Fibroblast of the conjunctiva (primary cell): ENCODE data around the gene OXLD1.

Experiments used
- DNase-seq: peaks from one replicate; pipeline ENCODE4 v3.0.0-alpha.2; 2010; ENCODE audit warnings: low read depth

OXLD1 gene

DNA sequence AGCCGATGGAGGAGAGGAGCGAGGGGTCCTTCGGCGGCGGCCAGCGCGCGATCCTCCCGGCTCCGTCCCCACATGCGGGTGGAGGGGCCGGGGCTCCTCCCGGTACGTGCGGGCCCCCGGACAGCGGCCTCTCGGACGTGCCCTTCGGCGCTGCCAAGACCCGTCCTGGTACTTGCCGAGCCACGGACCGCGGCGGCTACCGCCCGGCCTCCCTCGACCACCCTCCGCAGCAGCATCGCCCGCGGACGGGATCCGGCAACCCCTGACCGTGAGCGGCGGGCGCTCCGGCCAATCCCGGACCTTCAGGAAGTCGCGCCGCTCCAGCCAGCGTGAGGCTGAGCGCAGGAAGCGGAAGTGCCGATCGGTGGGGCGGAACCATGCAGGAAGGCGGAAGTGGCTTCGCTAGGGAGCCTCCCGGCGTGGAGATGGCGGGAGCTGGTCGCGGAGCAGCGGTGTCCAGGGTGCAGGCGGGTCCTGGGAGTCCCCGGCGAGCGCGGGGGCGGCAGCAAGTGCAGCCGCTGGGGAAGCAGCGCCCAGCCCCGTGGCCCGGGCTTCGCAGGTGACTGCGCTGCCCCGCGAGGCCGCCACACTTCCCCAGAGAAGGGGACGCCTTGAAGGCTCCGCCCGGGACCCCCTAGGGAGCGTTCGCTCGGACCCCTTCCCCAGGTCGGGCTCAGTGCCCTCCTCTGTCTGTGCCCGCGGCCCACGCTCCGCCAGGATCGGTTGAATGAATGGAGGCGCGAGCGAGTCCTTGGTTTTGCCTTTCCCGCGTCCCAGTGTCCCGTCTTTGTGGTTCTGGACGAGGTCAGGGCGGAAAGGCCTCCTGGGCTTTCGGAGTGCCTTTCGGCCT, at the start of gene OXLD1, which contains the start of gene CCDC137:
Gene OXLD1, minus strand, starts transcription at position 264 of the 850 bp plus-strand sequence. Its CDS starts 28 bp downstream, at position 236.
Gene CCDC137, plus strand, starts transcription at position 396 of the 850 bp plus-strand sequence. Its CDS starts 30 bp downstream, at position 426.
- peak; percentile 92 for DNase-seq

DNA sequence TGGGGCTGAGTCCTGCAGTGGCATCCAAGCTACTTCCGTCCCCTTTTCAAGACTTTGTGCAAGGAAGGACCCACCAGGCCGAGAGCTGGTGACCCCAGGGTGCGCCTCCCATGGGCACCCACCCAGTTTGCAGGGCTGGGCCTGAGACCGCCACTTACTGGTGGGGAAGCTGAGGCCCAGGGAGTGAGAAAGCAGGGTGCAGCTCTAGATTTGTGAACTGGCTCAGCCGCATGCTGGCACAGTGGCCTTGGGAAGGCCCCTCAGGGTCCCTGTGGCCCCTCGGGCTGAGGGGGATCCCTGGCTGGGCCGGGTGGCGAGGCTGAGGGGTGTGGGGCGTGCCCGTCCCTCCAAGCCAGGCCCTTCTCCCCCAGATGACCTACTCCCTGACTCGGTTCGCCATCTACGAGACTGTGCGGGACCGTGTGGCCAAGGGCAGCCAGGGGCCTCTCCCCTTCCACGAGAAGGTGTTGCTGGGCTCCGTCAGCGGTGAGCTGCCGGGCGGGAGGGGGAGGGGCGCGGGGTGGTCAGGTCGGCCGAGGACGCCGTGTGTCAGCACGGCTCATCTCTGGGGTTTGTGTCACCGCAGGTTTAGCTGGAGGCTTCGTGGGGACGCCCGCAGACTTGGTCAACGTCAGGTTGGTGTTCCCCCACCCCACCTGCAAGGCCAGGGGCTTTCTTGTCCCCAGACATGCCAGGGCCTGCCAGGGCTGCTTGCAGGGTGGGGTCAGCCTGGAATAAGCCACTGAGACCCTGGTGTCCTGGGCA, 48.9 kb upstream of the OXLD1 start:
- no peak for DNase-seq

DNA sequence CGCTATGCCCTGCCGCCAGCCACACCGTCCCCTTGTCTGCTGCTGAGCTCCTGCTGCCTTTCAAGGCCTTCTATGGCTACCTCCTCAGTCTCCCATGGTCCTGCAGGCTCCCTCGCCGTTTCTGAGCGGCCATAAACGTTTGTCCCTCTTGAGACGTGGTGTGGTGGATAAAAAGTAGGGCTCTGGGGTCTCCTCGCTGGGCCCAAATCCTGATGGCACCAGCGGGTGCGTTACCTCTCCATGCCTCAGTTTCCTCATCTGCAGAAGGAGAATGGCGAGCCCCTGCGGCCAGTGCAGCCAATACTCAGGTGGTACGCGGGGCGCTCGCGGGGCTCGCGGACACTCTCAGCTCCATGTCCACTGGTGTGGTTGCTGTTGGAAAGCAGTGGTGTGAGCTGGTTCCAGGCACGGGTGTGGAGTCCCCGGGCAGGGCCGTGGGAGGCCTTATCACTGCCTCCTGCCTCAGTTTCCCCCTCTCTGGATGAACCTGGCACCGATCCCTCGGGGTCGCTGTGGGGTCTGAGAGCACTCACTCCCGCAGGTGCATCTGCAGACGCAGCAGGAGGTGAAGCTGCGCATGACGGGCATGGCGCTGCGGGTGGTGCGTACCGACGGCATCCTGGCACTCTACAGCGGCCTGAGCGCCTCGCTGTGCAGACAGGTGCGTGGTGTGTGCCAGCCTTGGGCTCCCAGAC, 48.2 kb upstream of the OXLD1 start:
- no peak for DNase-seq

DNA sequence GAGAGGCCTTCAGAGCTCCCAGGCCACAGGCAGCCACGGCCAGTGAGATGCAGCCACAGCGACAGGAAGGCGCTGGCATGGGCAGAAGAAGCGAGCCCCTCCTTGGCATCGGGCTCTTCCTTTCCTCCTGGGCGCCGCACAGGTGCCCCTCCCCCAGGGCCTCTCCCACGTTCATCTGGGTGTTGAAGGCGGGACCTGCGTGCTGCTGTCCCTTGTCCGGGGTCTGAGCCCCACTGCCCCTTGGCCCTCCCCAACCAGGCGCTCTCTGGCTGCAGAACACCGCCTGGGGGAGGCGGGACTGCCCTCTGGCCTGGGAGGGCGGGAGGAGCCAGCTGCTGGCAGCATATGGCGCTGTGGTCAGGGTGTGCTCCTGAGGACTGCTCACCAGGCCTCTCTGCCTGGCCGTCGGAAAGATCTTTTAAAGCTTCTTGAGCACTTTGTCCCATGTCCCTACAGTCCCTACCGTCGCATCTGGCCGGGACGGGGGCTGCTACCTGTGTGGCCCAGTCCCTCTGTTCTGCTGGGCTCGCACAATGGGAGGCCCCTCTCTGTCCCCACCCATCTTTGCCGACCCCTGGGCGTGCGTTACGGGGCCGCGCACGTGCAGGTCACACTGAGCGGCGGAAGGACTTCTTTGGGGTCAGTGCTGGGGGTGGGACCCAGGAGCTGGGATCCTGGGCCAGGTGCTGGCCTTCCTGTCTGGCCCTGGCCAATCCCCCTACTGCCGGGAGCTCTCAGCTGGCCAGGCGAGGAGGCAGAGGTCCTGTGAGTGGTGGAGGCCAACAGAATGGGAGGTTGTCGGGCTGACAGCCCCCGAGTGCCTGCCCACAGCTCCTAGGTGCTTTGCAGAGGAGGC, 47.4 kb upstream of the OXLD1 start:
- no peak for DNase-seq

DNA sequence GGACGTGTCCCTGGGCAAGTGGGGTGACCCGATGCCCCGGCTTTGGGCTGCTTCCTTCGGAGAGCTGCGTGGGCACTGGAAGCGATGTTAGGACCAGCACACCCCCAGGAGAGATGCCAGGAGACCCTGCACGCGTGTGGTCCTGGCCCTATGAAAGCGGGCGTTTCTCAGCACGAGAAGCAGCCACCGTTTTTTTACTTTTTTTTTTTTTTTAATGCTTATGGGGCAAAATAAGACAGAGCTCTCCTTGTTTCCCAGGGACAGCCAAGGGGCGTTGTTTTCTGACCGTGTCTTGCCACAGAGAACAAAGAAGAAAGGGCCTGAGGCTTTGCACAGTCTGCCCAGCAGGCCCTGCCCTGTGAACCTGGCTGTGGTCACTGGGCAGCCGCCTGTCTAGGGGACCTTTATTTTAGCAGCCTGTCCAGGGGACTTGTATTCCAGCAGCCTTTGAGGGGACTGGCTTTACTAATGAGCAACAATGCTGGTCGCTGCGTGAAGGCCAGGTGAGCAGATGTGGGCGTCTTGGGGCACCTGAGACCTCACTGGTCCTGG, 46.7 kb upstream of the OXLD1 start:
- no peak for DNase-seq

DNA sequence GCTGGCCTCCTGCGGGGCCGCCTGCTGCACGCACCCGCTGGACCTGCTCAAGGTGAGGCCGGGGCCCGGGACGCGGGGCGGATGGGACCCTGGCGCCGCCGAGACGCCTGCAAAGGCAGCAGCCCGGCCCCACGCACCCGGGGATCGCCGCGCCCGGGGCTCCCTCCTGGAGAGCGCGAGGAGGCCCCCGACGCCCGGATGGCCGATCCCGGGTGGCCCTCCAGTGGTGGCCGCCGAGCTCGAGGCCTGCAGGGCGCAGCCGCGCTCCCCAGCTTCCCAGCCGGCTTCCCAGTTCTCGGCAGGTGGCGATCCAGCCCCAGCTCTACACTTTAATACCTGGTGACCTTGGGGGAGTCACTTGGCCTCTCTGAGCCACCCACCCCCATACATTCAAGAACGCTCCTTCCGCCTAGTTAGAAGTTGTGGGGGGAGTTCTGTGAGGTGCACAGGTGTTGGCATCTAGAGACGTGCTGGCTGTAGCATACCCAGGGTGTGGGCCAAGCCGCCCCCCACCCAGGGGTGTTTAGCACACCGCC, 46.1 kb upstream of the OXLD1 start:
- DNase-seq: no peak

DNA sequence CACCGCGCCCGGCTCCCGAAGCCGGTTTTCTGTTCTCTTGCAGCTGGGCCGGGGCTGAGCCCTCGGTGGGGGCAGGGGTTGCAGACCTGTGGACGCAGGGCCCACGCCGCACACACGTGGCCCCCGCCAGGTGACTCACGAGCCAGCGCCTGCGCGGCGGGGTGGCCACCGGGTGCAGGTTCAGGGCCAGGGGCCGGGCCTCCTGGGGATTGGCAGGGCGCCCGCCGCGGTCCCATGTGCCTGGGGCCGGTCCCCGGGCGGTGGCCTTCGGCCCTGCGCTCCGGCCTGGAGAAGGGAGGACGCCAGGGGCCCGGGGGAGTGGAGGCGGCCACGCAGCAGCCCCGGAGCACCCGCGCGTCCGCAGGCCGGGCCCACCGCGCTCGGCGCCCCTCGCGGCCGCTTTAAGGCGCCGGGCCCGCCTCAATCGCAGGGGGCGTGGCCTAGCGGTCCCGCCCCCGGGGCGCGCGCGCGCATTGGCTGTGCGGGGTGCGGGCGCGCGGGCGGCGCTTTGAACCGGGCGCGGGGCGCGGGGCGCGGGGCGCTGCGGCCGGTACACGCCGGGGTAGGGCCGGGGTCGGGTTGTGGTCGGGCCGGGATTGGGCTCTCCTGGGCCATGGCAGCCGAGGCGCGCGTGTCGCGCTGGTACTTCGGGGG, 45.5 kb upstream of the OXLD1 start, which contains the start of gene SLC25A10:
Gene SLC25A10, plus strand, starts transcription at position 471 of the 654 bp plus-strand sequence. Its CDS starts 143 bp downstream, at position 614.
- peak; percentile 30 for DNase-seq

DNA sequence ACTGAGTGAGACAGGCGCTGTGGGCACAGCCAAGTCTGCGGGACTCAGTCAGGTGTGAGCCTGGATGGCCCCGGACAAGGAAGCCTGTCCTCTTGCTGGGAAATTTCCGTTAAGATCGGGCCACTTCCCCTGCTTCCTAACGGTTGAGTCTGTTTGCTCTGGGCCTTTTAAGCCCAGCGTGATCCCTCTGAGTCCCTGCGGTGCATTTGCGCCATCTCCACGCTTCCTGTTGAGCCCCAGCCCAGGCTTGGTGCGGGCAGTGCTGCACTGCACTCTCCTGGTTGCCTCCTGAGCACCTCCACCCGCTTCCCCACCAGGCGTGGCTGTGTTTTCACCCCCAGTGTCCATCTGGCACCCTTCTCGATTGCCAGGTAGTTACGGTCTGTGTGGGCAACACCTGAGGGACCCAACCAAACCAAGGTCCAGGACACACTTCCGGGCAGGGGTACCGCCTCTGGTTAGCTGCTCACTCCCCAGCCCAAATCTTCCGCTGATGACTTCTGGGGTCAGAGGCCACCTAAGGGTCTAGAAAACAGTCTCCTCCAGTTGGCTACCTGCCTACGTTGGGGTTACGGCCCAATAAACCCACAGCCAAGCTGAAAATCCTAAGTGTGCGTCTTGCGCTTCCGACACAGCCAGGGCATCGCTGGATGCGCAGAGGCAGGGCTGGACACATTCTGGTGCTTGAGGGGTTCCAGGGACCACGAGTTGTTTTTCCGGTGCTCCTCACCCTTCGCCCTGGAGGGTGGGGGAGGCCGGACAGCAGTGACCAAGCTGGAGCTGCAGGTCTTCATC, 44.3 kb upstream of the OXLD1 start:
- DNase-seq: no peak

DNA sequence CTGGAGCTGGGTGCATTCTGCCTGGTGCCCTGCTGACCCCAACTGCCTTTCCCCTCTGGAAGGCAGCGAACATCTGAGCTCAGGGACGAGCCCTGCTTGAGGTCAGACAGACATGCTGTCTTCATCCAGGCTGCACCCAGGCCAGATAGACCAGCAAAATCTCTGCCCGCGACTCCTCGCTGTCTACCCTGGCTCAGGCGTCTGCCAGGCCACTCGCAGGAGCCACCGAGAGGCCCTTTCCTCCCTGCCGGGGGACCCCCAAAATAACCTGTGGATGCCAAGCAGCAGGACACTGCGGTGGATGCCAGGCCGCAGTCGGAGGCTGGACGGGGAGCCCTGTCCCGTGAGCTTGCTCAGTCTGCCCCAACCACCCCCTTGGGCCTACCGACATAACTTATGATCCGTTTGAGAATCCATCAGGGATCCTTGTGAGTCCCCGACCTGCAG, 42.4 kb upstream of the OXLD1 start:
- no peak for DNase-seq

DNA sequence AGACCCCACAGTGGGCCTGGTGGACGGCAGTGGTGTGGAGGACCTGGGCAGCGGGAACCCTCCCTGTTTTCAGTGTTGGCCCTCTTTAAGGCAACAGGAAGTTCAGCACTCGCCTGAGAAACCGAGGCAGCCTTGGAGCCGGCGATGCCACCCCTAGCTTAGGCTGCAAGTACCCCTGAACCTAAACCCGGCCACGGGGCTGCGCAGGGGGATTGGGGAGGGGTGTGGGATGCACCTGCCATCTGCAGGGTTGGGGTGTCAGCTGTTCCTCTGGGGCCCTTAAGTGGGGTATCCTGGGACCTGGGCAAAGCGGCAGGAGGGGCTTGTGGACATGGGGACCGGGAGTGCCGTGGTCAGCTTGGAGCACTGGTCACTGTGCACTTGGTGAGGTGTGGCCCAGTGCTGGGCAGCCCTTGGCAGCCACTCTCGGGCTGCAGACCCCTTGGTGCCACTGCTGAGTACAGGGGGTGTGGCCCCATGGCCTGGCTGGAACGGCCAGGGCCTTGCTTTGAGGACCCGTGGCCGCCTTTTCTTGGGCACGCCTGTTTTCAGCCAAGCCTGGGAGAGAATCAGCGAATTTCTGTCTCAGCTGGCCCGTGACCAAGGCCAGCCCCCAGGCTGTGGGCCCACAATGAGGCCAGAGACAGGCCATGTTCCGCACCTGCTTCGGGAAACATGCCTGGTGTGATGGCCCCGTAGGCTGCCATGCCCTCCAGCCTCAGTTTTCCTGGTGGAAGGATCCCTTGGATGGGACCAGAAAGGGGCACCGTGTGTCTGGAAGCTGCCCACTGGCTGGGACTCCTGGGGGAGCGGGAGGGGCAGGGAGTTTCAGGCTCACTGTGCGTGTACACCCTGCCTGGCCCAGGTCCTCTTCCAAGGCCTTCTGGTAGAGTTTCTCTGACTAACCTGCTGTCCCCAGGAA, 41.6 kb upstream of the OXLD1 start:
- DNase-seq: no peak

DNA sequence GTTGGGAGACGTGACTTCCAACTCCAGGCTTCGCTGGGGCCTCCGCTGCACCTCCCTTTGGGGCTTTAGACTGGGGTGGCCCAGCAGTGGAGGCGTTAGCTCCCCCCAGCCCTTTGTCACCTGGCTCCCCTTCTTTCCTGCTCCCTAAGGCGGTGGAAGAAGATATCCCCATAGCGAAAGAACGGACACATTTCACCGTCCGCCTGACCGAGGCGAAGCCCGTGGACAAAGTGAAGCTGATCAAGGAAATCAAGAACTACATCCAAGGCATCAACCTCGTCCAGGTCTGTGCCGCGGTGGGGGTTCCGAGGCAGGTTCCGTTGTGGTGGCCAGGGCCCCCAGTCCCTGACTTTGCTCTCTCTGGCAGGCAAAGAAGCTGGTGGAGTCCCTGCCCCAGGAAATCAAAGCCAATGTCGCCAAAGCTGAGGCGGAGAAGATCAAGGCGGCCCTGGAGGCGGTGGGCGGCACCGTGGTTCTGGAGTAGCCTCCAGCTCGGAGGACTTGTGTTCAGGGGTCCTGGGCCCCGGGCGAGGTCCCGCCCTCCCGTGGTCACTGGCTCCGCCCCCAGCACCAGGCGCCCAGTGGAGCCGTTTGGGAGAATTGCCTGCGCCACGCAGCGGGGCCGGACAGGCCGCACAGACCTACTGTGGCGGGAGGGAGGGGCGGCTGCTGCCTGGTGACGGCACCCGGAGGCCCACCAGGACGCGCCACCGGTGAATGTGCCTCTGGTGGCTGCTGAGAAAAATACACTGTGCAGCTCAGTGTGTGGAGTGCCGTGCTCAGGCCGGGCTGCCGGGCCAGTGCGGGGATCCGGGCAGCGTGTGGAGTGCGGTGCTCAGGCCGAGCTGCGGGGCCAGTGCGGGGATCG, 40.6 kb upstream of the OXLD1 start:
- DNase-seq: no peak

DNA sequence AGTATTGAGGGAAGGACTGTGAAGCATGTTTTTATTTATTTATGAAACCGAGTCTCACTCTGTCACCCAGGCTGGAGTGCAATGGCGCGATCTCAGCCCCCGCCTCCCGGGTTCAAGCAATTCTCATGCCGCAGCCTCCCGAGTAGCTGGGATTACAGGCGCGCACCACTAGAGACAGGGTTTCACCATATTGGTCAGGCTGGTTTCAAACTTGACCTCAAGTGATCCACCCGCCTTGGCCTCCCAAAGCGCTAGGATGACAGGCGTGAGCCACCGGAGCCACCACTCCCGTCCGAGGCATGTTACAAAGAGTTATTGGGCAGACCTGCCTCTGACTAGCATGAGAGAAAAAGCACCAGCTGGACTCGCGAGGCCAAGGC, 39.8 kb upstream of the OXLD1 start:
- no peak for DNase-seq

DNA sequence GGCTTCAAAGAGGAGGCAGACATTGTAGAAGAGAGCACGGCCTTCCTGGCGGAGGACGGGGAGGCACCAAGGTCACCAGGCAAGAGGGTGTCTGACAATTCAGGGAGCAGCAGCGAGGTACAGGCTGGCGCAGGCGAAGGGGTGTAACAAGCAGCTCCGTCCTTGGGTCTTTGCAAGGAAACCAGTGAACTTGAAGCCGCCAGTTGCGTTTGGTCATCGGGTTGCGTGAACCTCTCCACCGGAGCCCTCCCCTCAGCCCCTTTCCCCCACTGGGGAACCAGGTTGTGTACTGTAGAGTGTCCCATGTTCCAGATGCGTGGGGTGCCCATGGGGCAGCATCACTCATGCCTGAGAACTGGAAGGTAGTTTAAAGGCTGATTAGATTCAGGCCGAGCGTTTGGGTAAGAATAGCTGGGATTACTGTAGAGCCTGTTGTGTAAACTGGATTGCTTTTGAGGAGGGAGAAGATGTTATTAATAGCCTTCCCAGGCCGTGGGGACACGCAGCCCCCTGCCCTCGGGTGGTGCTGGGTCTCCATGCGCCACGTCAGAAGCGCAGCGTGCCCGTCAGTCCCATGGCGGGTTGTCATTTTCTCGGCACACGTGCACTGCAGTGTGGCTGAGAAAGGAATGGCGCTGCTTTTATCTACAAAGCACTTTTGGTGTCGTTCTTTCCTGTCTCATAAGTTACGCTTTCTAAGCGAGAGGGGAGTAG, 39.3 kb upstream of the OXLD1 start:
- DNase-seq: no peak

DNA sequence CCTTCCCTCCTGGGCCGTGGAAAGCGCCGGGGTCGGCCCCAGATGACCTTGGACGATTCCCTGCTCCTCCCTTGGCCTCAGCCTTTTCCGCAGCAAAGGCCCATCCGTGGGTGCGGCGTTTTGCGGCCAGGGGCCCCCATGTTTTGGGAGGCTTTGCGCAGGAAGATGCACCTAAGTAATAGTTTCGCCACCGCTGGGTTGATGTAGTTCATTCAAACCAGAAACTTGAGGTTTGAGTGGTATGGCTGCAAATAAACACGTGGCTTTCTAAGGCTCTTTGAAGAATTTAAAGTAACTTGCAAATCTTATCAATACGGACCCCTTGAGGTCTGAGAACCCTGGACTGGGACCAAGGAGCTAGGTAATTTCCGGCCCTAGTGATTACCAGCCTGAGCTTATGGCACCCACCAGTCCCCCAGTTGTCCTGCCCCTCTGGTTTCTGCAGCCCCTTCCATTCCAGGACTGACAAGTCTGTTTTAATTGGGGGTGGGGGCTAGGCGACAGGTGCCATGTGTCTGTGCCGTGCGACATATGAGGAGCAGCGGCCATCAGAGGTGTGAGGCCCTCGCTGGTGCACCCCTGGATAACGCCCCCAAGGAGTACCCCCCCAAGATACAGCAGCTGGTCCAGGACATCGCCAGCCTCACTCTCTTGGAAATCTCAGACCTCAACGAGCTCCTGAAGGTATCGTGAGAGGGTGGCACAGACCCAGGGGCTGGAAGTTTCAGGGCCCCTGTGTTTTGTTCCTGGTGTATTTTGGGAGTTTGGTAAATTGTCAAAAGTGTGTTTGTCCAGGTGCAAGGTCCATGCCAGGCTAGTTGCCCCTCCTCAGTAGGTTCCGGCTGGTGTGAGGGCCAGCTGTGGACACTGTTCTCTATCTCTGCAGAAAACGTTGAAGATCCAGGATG, 37.6 kb upstream of the OXLD1 start:
- no peak for DNase-seq

DNA sequence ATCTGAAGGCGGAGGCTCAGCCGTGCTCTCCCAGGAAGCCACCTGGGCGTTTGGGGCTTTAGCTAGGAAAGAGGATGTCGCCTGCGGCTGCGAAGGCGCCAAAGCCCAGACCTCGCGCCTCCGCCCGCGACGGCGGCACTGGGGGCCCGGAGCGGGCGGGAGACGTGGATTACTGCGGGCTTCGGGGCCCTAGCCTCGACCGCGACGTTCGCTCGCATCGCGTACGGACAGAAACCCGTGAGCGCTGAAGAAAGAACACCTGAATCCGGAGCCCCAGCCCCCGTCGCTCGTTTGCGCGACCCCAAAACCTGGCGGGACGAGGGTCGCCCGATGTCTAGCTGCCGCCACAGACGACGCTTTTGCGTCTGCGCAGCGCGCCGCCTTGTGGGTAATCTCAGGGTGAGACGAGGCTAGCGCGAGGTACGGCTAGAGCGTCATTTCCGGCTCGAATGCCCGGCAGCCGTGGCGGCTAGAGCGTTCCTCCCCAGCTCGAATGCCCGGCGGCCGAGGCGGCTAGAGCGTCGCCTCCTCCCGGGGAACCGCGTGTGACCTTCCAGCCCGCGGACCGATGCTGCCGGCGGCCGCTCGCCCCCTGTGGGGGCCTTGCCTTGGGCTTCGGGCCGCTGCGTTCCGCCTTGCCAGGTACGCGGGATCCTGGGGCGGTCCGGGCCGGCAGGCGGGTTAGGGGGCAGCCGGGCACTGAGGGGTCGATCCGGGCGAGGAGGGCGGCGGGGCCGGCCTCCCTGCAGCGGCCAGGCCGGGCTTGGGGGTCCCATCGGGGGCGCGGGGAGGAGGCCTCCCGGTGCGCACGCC, 36.7 kb upstream of the OXLD1 start, which contains the start of gene MRPL12:
Gene MRPL12, plus strand, starts transcription at position 434 of the 813 bp plus-strand sequence. Its CDS starts 135 bp downstream, at position 569.
- DNase-seq: peak; percentile 81
